Activated naive CD4-positive, alpha-beta T cell (primary cell): ENCODE data around the gene PM20D2.

ENCODE experiments used
- DNase-seq, 4 experiments: peaks; one replicate each; lab custom pipeline; 2025; lab: John Stamatoyannopoulos, UW

Gene PM20D2

GRCh38 chr6:89204096-89204495 is 58.2 kb downstream of the PM20D2 start:
- DNase-seq: no peak

GRCh38 chr6:89205819-89206218 is 60.0 kb downstream of the PM20D2 start:
- DNase-seq: no peak

GRCh38 chr6:89208551-89208950 is 62.7 kb downstream of the PM20D2 start:
- DNase-seq: no peak

GRCh38 chr6:89209457-89209856 is 63.6 kb downstream of the PM20D2 start:
- no peak for DNase-seq

GRCh38 chr6:89212472-89212871 is 66.6 kb downstream of the PM20D2 start:
- no peak for DNase-seq

- no peak for DNase-seq
Observed at GRCh38 chr6:89214197-89214596, 68.3 kb downstream of the PM20D2 start.
